CD14-positive monocyte (primary cell): ENCODE data around the gene AGAP1. TPM values are rescaled to one million over a fixed set of nuclear protein-coding genes. Genes with fewer than 3 reads are reported as not detected.

Source experiments
- DNase-seq, 3 donors: peaks; one replicate each; pipeline ENCODE4 v3.0.0-alpha.2; 2011 to 2022
- H2AFZ ChIP-seq: 2 replicates; pipeline ENCODE4 v1.6.0; 2012; ENCODE audit warnings: mild to moderate bottlenecking, low read depth, low read length, inconsistent platforms; ENCODE audit not compliant: insufficient read depth, poor library complexity, severe bottlenecking
- H3K27ac ChIP-seq, 2 donors: 1 replicate in 1 of 2; 2 replicates in 1 of 2; pipeline ENCODE4 v1.5.1; 2012 to 2013; ENCODE audit warnings: low read length in 2 of 2, control low read depth in 1 of 2, inconsistent platforms in 1 of 2, low read depth in 1 of 2, mild to moderate bottlenecking in 1 of 2
- H3K27me3 ChIP-seq, 2 donors: one replicate each; pipeline versions ENCODE4 v1.6.0 to v1.6.1; 2011 to 2013; ENCODE audit warnings: low read length in 2 of 2; ENCODE audit not compliant: control insufficient read depth in 2 of 2, insufficient read depth in 2 of 2
- H3K36me3 ChIP-seq, 2 donors: replicated peaks in 1 of 2; 1 replicate in 1 of 2; 2 replicates in 1 of 2; pipeline versions ENCODE4 v1.5.1 to v1.6.1; 2012 to 2013; ENCODE audit warnings: low read length in 2 of 2, control low read depth in 1 of 2, inconsistent platforms in 1 of 2, mild to moderate bottlenecking in 1 of 2; ENCODE audit not compliant: insufficient read depth in 2 of 2, control insufficient read depth in 1 of 2
- H3K4me1 ChIP-seq, 2 donors: 1 replicate in 1 of 2; 2 replicates in 1 of 2; pipeline versions ENCODE4 v1.5.1 to v1.6.1; 2012 to 2013; ENCODE audit warnings: low read length in 2 of 2, control low read depth in 1 of 2, inconsistent platforms in 1 of 2, mild to moderate bottlenecking in 1 of 2, moderate library complexity in 1 of 2; ENCODE audit not compliant: insufficient read depth in 2 of 2, control insufficient read depth in 1 of 2
- H3K4me2 ChIP-seq: replicated peaks from 2 replicates; pipeline ENCODE3; 2012; ENCODE audit warnings: low read length, moderate library complexity, mild to moderate bottlenecking; ENCODE audit not compliant: poor library complexity, severe bottlenecking; ENCODE audit errors: extremely low read depth
- H3K4me3 ChIP-seq, 3 experiments: fragments of 200-600 bp in 1 of 3; sonication (generic) in 1 of 3; replicated peaks in 1 of 3; 1 replicate in 2 of 3; 2 replicates in 1 of 3; pipeline ENCODE4 v1.5.1; 2011 to 2013; ENCODE audit warnings: low read length in 3 of 3, mild to moderate bottlenecking in 3 of 3, control low read depth in 2 of 3, low read depth in 2 of 3, inconsistent platforms in 1 of 3, moderate library complexity in 1 of 3
- H3K79me2 ChIP-seq: 2 replicates; pipeline ENCODE4 v1.6.0; 2012; ENCODE audit warnings: mild to moderate bottlenecking, control low read depth, inconsistent platforms, low read length, moderate library complexity; ENCODE audit not compliant: insufficient read depth
- H3K9ac ChIP-seq: 2 replicates; pipeline ENCODE4 v1.6.0; 2017; ENCODE audit warnings: low read length, mild to moderate bottlenecking; ENCODE audit not compliant: insufficient read depth, poor library complexity, severe bottlenecking
- H3K9me3 ChIP-seq, 2 donors: replicated peaks in 1 of 2; 1 replicate in 1 of 2; 2 replicates in 1 of 2; pipeline versions ENCODE4 v1.5.1 to v1.6.1; 2012 to 2013; ENCODE audit warnings: low read length in 2 of 2, control low read depth in 1 of 2; ENCODE audit not compliant: control insufficient read depth in 1 of 2, insufficient read depth in 1 of 2
- H4K20me1 ChIP-seq: 2 replicates; pipeline ENCODE4 v1.6.0; 2012; ENCODE audit warnings: mild to moderate bottlenecking, low read length, control low read depth, moderate library complexity; ENCODE audit not compliant: insufficient read depth
- H3K27ac Mint-ChIP-seq, 7 donors: one replicate each; pipeline ENCODE4 v1.8.0; 2020; ENCODE audit warnings: mild to moderate bottlenecking in 7 of 7, mixed read lengths in 7 of 7, moderate library complexity in 6 of 7, inconsistent platforms in 2 of 7
- H3K27me3 Mint-ChIP-seq, 3 donors: one replicate each; pipeline ENCODE4 v1.8.0; 2021 to 2022; ENCODE audit warnings: low read depth in 3 of 3, mild to moderate bottlenecking in 3 of 3, mixed read lengths in 3 of 3, moderate library complexity in 3 of 3, inconsistent platforms in 1 of 3
- H3K36me3 Mint-ChIP-seq, 2 donors: one replicate each; pipeline ENCODE4 v1.8.0; 2020; ENCODE audit warnings: mixed read lengths in 2 of 2, inconsistent platforms in 1 of 2, mild to moderate bottlenecking in 1 of 2
- H3K4me1 Mint-ChIP-seq: one replicate; pipeline ENCODE4 v1.8.0; 2020; ENCODE audit warnings: mild to moderate bottlenecking, mixed read lengths
- H3K4me3 Mint-ChIP-seq, 2 donors: one replicate each; pipeline ENCODE4 v1.8.0; 2020; ENCODE audit warnings: mild to moderate bottlenecking in 2 of 2, mixed read lengths in 2 of 2, moderate library complexity in 1 of 2
- H3K9me3 Mint-ChIP-seq, 7 donors: one replicate each; pipeline ENCODE4 v1.8.0; 2020 to 2022; ENCODE audit warnings: mixed read lengths in 7 of 7, mild to moderate bottlenecking in 6 of 7, moderate library complexity in 6 of 7, inconsistent platforms in 2 of 7
- WGBS: methylation state at CpG from one replicate; pipeline ENCODE4 v1.1.5; 2013; ENCODE audit warnings: missing lambda C conversion rate; ENCODE audit not compliant: insufficient coverage; 5-methylcytosine and 5-hydroxymethylcytosine counted together
- intact Hi-C, 2 donors: fragments of 100-400 bp; cut with micrococcal nuclease; formaldehyde crosslinking; loops; one replicate each; pipeline versions ENCODE4 v1.15.0 to v1.15.1; 2023
- polyA plus RNA-seq, 3 donors: library from polyadenylated mRNA; depleted of rRNA in 1 of 3; unstranded in 2 of 3; stranded (reverse) in 1 of 3; fragments of 300-500 nt in 2 of 3; fragments of >200 nt in 1 of 3; fragmentation: Illumina TruSeq in 2 of 3; gene quantifications; 1 replicate in 2 of 3; 2 replicates in 1 of 3; pipeline ENCODE4 v1.2.3, GENCODE V29; 2012 to 2021
- TF ChIP-seq, protein P1 (sequence below): fragments of 200-600 bp; IDR thresholded peaks from one replicate; pipeline ENCODE4 v1.8.0; 2022; ENCODE audit warnings: antibody characterized with exemption, mild to moderate bottlenecking

AGAP1 gene
- polyA plus RNA-seq, 3 donors = 0.12 TPM; not detected in 2

DNA sequence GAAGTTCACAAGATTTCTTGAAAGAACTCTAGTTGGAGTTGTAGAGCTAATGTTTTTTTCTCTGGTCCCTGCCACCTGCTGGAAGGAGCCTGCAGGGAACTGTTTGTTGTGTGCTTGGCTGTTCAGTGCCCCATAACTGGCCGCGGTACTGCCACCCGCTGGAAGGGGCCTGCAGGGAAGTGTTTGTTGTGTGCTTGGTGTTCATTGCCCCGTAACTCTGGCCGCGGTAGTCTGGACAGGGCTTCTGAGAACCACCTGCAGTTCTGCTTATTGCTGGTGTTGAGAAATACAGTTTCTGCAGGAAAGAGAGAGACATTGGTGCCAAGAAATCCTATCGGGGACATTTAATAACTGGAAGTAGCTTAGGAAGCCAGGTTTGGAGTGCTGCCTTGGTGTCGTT lies 58.1 kb downstream of the AGAP1 start:
- no peaks in the 10 kb centered on the region for H3K36me3 Mint-ChIP-seq

DNA sequence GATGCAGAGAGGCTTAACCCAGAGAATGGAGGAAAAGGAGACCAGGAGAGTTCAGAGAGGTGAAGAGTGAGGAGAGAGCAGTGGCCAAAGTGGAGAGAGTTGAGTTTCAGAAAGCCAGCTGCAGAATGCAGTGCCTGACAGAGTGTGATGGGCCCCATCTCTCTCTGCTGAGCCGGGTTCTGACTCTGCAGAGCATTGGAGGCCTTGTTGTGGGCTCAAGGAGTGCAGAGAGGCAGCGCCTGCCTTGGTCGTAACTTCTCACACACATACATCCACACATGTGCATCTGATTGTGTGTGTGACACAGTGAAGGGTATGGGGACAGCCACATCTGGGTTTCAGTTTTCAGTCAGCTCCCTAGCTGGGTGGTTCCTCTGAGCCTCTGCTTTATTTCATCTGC lies 58.8 kb downstream of the AGAP1 start:
- TF ChIP-seq, protein P1, sequence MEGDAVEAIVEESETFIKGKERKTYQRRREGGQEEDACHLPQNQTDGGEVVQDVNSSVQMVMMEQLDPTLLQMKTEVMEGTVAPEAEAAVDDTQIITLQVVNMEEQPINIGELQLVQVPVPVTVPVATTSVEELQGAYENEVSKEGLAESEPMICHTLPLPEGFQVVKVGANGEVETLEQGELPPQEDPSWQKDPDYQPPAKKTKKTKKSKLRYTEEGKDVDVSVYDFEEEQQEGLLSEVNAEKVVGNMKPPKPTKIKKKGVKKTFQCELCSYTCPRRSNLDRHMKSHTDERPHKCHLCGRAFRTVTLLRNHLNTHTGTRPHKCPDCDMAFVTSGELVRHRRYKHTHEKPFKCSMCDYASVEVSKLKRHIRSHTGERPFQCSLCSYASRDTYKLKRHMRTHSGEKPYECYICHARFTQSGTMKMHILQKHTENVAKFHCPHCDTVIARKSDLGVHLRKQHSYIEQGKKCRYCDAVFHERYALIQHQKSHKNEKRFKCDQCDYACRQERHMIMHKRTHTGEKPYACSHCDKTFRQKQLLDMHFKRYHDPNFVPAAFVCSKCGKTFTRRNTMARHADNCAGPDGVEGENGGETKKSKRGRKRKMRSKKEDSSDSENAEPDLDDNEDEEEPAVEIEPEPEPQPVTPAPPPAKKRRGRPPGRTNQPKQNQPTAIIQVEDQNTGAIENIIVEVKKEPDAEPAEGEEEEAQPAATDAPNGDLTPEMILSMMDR = no peak
- Mint-ChIP-seq H3K27ac (no peak overlapping the region), H3K36me3 (no peaks in the 10 kb centered on the region), H3K4me3 (no peak overlapping the region), H3K4me1 (peaks cover 11% of the 10 kb centered on the region), H3K9me3 (no peaks in the 10 kb centered on the region), H3K27me3 (peaks cover 11 to 25% (median 16%) of the 10 kb centered on the region in 3 donors)
- H3K27me3 ChIP-seq = peaks cover 0 to 4% of the 10 kb centered on the region in 2 donors
- WGBS = no CpG with 5 or more reads among the region's 3 CpGs
- H3K27ac ChIP-seq = no peak overlapping the region
- no peaks in the 10 kb centered on the region for H3K79me2 ChIP-seq
- peaks cover 4 to 8% of the 10 kb centered on the region in 2 donors for H3K4me1 ChIP-seq
- no peak overlapping the region for H2AFZ ChIP-seq
- H3K36me3 ChIP-seq = no peaks in the 10 kb centered on the region
- H3K4me3 ChIP-seq = no peak overlapping the region
- H3K9me3 ChIP-seq = no peaks in the 10 kb centered on the region
- no peak overlapping the region for H3K4me2 ChIP-seq
- no peak overlapping the region for H3K9ac ChIP-seq
- intact Hi-C loops = no loop called here
- DNase-seq = no peak
- no peaks in the 10 kb centered on the region for H4K20me1 ChIP-seq

More for the DNA sequence above, 58.1 kb downstream of the AGAP1 start:
- intact Hi-C loops = no loop called here
- Histone ChIP-seq H3K36me3 (no peaks in the 10 kb centered on the region), H4K20me1 (no peaks in the 10 kb centered on the region), H3K9me3 (no peaks in the 10 kb centered on the region), H3K27ac (no peak overlapping the region), H3K27me3 (peaks cover 0 to 4% of the 10 kb centered on the region in 2 donors), H3K4me3 (no peak overlapping the region), H2AFZ (no peak overlapping the region), H3K4me2 (no peak overlapping the region), H3K9ac (no peak overlapping the region), H3K79me2 (no peaks in the 10 kb centered on the region), H3K4me1 (peaks cover 4 to 8% of the 10 kb centered on the region in 2 donors)
- Mint-ChIP-seq H3K4me1 (peaks cover 11% of the 10 kb centered on the region), H3K4me3 (peak overlapping the region in 1 of 2 donors; percentile 46), H3K27me3 (peaks cover 11 to 21% (median 16%) of the 10 kb centered on the region in 3 donors), H3K9me3 (no peaks in the 10 kb centered on the region), H3K27ac (no peak overlapping the region)
- no peak for DNase-seq
- WGBS = 36% methylated on average over 8 of the region's 8 CpGs
- TF ChIP-seq, protein P1 = no peak
